Mesendoderm (in vitro differentiated cells): ENCODE results near the gene SNRPE.

Experiments
- DNase-seq: peaks from one replicate; pipeline ENCODE4 v3.0.0; 2013
- H2AK5ac ChIP-seq: 2 replicates; pipeline ENCODE4 v1.6.1; 2013; ENCODE audit warnings: low read length, inconsistent platforms
- H2BK120ac ChIP-seq: 2 replicates; pipeline ENCODE4 v1.6.1; 2013; ENCODE audit warnings: low read depth, mild to moderate bottlenecking, low read length, moderate library complexity, mixed read lengths
- H2BK15ac ChIP-seq: replicated peaks from 2 replicates; pipeline ENCODE4 v1.6.1; 2013; ENCODE audit warnings: low read depth, mild to moderate bottlenecking, moderate library complexity
- H2BK5ac ChIP-seq: 2 replicates; pipeline ENCODE4 v1.6.1; 2013; ENCODE audit warnings: low read length, inconsistent platforms
- H3K18ac ChIP-seq: 2 replicates; pipeline ENCODE4 v1.6.1; 2013; ENCODE audit warnings: mild to moderate bottlenecking, low read length, mixed read lengths
- H3K23ac ChIP-seq: one replicate; pipeline ENCODE4 v1.6.1; 2013; ENCODE audit warnings: low read length
- H3K27ac ChIP-seq: 2 replicates; pipeline ENCODE4 v1.5.1; 2013; ENCODE audit warnings: low read depth, mild to moderate bottlenecking, inconsistent platforms, low read length, moderate library complexity
- H3K27me3 ChIP-seq: 2 replicates; pipeline ENCODE4 v1.6.1; 2013; ENCODE audit warnings: low read length, control low read depth, mild to moderate bottlenecking, inconsistent platforms; ENCODE audit not compliant: insufficient read depth, poor library complexity
- H3K36me3 ChIP-seq: 2 replicates; pipeline ENCODE4 v1.6.1; 2013; ENCODE audit warnings: low read length, inconsistent platforms; ENCODE audit not compliant: control insufficient read depth, insufficient read depth
- H3K4ac ChIP-seq: one replicate; pipeline ENCODE4 v1.6.1; 2013; ENCODE audit warnings: low read depth, mild to moderate bottlenecking, low read length, moderate library complexity
- H3K4me1 ChIP-seq: 2 replicates; pipeline ENCODE4 v1.6.1; 2013; ENCODE audit warnings: low read depth, low read length, inconsistent platforms; ENCODE audit not compliant: control insufficient read depth
- H3K4me2 ChIP-seq: 2 replicates; pipeline ENCODE4 v1.6.1; 2013; ENCODE audit warnings: low read length
- H3K4me3 ChIP-seq: 2 replicates; pipeline ENCODE4 v1.5.1; 2013; ENCODE audit warnings: mild to moderate bottlenecking, low read length
- H3K56ac ChIP-seq: one replicate; pipeline ENCODE4 v1.6.1; 2013; ENCODE audit warnings: low read length
- H3K79me1 ChIP-seq: 2 replicates; pipeline ENCODE4 v1.6.1; 2013; ENCODE audit warnings: low read length, inconsistent platforms
- H3K79me2 ChIP-seq: 2 replicates; pipeline ENCODE4 v1.6.1; 2013; ENCODE audit warnings: mild to moderate bottlenecking, low read length; ENCODE audit not compliant: control insufficient read depth, insufficient read depth
- H3K9ac ChIP-seq: 2 replicates; pipeline ENCODE4 v1.6.1; 2013; ENCODE audit warnings: low read length, inconsistent platforms
- H4K5ac ChIP-seq: one replicate; pipeline ENCODE4 v1.6.1; 2013; ENCODE audit warnings: low read length
- H4K8ac ChIP-seq: one replicate; pipeline ENCODE4 v1.6.1; 2013; ENCODE audit warnings: low read depth, mild to moderate bottlenecking, control low read depth, low read length, moderate library complexity
- whole genome bisulfite sequencing: extraction: QIAGEN DNeasy Blood & Tissue Kit; methylation state at CpG from one replicate; pipeline ENCODE4 v1.1.7; 2013; ENCODE audit warnings: low lambda C conversion rate, missing lambda C conversion rate; ENCODE audit not compliant: insufficient coverage; ENCODE audit errors: extremely low coverage; 5-methylcytosine and 5-hydroxymethylcytosine counted together

Gene SNRPE

GRCh38 chr1:203901581-203901980 lies 40.2 kb downstream of the SNRPE start:
- WGBS = no CpG with 5 or more reads among the region's 12 CpGs
- Histone ChIP-seq H2AK5ac (no peak overlapping the region), H4K8ac (no peak overlapping the region)

GRCh38 chr1:203905275-203905674 lies 43.9 kb downstream of the SNRPE start:
- no peak overlapping the region for H4K8ac ChIP-seq
- no peak overlapping the region for H3K4me2 ChIP-seq
- no peaks in the 10 kb centered on the region for H3K79me1 ChIP-seq
- H3K56ac ChIP-seq = no peak overlapping the region
- H2BK15ac ChIP-seq = no peak overlapping the region
- no peak overlapping the region for H3K4me3 ChIP-seq
- no peaks in the 10 kb centered on the region for H3K4me1 ChIP-seq
- H3K4ac ChIP-seq = no peak overlapping the region
- no peak for DNase-seq
- no peaks in the 10 kb centered on the region for H3K79me2 ChIP-seq
- no peak overlapping the region for H3K23ac ChIP-seq
- H2BK5ac ChIP-seq = no peak overlapping the region
- no CpG with 5 or more reads among the region's 4 CpGs for WGBS
- no peak overlapping the region for H2AK5ac ChIP-seq
- no peak overlapping the region for H3K27ac ChIP-seq
- H3K27me3 ChIP-seq = no peaks in the 10 kb centered on the region
- H2BK120ac ChIP-seq = no peak overlapping the region
- no peak overlapping the region for H4K5ac ChIP-seq
- no peak overlapping the region for H3K18ac ChIP-seq
- H3K36me3 ChIP-seq = no peaks in the 10 kb centered on the region
- no peak overlapping the region for H3K9ac ChIP-seq

More at GRCh38 chr1:203901581-203901980, 40.2 kb downstream of the SNRPE start:
- no peaks in the 10 kb centered on the region for H3K79me2 ChIP-seq
- no peak overlapping the region for H3K4ac ChIP-seq
- no peaks in the 10 kb centered on the region for H3K79me1 ChIP-seq
- H3K4me1 ChIP-seq = no peaks in the 10 kb centered on the region
- H2BK15ac ChIP-seq = no peak overlapping the region
- no peak overlapping the region for H3K56ac ChIP-seq
- no peak overlapping the region for H2BK120ac ChIP-seq
- H3K27me3 ChIP-seq = no peaks in the 10 kb centered on the region
- H3K18ac ChIP-seq = no peak overlapping the region
- H3K27ac ChIP-seq = no peak overlapping the region
- H3K4me3 ChIP-seq = no peak overlapping the region
- H3K9ac ChIP-seq = no peak overlapping the region
- H3K23ac ChIP-seq = no peak overlapping the region
- H2BK5ac ChIP-seq = no peak overlapping the region
- DNase-seq = no peak
- H3K4me2 ChIP-seq = no peak overlapping the region
- no peaks in the 10 kb centered on the region for H3K36me3 ChIP-seq
- H4K5ac ChIP-seq = no peak overlapping the region

GRCh38 chr1:203906932-203907331 lies 45.5 kb downstream of the SNRPE start:
- H2BK5ac ChIP-seq = no peak overlapping the region
- no peak overlapping the region for H3K4ac ChIP-seq
- H3K79me2 ChIP-seq = no peaks in the 10 kb centered on the region
- H3K27ac ChIP-seq = no peak overlapping the region
- no peak overlapping the region for H4K8ac ChIP-seq
- no peak overlapping the region for H3K4me2 ChIP-seq
- H3K4me3 ChIP-seq = no peak overlapping the region
- no peak overlapping the region for H3K23ac ChIP-seq
- H3K27me3 ChIP-seq = no peaks in the 10 kb centered on the region
- H2BK15ac ChIP-seq = no peak overlapping the region
- peak; percentile 37 for DNase-seq
- no peak overlapping the region for H3K18ac ChIP-seq
- H3K4me1 ChIP-seq = no peaks in the 10 kb centered on the region
- no peaks in the 10 kb centered on the region for H3K79me1 ChIP-seq
- no peak overlapping the region for H3K56ac ChIP-seq
- no peak overlapping the region for H2AK5ac ChIP-seq
- no peak overlapping the region for H4K5ac ChIP-seq
- no CpG with 5 or more reads among the region's 2 CpGs for WGBS
- H2BK120ac ChIP-seq = no peak overlapping the region
- no peaks in the 10 kb centered on the region for H3K36me3 ChIP-seq
- no peak overlapping the region for H3K9ac ChIP-seq

- WGBS = no CpG with 5 or more reads among the region's 5 CpGs
- no peak for DNase-seq
- H3K36me3 ChIP-seq = no peaks in the 10 kb centered on the region
Measured at GRCh38 chr1:203907901-203908300, 46.5 kb downstream of the SNRPE start.

GRCh38 chr1:203911806-203912205 lies 50.4 kb downstream of the SNRPE start:
- no peak overlapping the region for H2BK5ac ChIP-seq
- H4K5ac ChIP-seq = no peak overlapping the region
- no peaks in the 10 kb centered on the region for H3K4me1 ChIP-seq
- no peak overlapping the region for H3K9ac ChIP-seq
- no peak overlapping the region for H3K23ac ChIP-seq
- no peaks in the 10 kb centered on the region for H3K27me3 ChIP-seq
- H3K4me2 ChIP-seq = no peak overlapping the region
- H4K8ac ChIP-seq = no peak overlapping the region
- H3K36me3 ChIP-seq = no peaks in the 10 kb centered on the region
- H3K4ac ChIP-seq = no peak overlapping the region
- no peak overlapping the region for H3K56ac ChIP-seq
- no peak overlapping the region for H3K4me3 ChIP-seq
- no peak overlapping the region for H2AK5ac ChIP-seq
- H3K27ac ChIP-seq = no peak overlapping the region
- no peaks in the 10 kb centered on the region for H3K79me1 ChIP-seq
- no CpG with 5 or more reads among the region's 5 CpGs for WGBS
- no peak for DNase-seq
- H2BK15ac ChIP-seq = no peak overlapping the region
- H3K18ac ChIP-seq = no peak overlapping the region
- H2BK120ac ChIP-seq = no peak overlapping the region
- no peaks in the 10 kb centered on the region for H3K79me2 ChIP-seq

More at GRCh38 chr1:203907901-203908300, 46.5 kb downstream of the SNRPE start:
- Histone ChIP-seq H3K9ac (no peak overlapping the region), H3K27me3 (no peaks in the 10 kb centered on the region), H4K5ac (no peak overlapping the region), H3K56ac (no peak overlapping the region), H3K79me2 (no peaks in the 10 kb centered on the region), H3K4me3 (no peak overlapping the region), H2AK5ac (no peak overlapping the region), H3K23ac (no peak overlapping the region), H3K4me1 (no peaks in the 10 kb centered on the region), H3K27ac (no peak overlapping the region), H2BK5ac (no peak overlapping the region), H3K18ac (no peak overlapping the region), H3K4ac (no peak overlapping the region), H2BK15ac (no peak overlapping the region), H3K79me1 (no peaks in the 10 kb centered on the region), H2BK120ac (no peak overlapping the region), H3K4me2 (no peak overlapping the region), H4K8ac (no peak overlapping the region)

- Histone ChIP-seq H3K4me3 (no peak overlapping the region), H2BK5ac (no peak overlapping the region), H3K9ac (no peak overlapping the region), H3K27ac (no peak overlapping the region), H3K36me3 (no peaks in the 10 kb centered on the region), H2AK5ac (no peak overlapping the region), H2BK120ac (no peak overlapping the region), H3K4ac (no peak overlapping the region), H3K18ac (no peak overlapping the region), H3K79me1 (no peaks in the 10 kb centered on the region), H4K5ac (no peak overlapping the region), H3K27me3 (no peaks in the 10 kb centered on the region), H3K4me2 (no peak overlapping the region), H3K23ac (no peak overlapping the region), H3K56ac (no peak overlapping the region), H2BK15ac (no peak overlapping the region), H3K4me1 (no peaks in the 10 kb centered on the region), H4K8ac (no peak overlapping the region), H3K79me2 (no peaks in the 10 kb centered on the region)
- no CpG with 5 or more reads among the region's 3 CpGs for WGBS
- DNase-seq = no peak
Measured at GRCh38 chr1:203913073-203913521, 51.7 kb downstream of the SNRPE start.
